HepG2 (cell line): ENCODE data around the gene PCDHGA1. TPM values are rescaled to one million over a fixed set of nuclear protein-coding genes. Genes with fewer than 3 reads are reported as not detected.
A peak's percentile ranks its signal among the peaks of the same experiment; 100 is the strongest.

Experiments used
- CEBPB ChIP-seq: IDR thresholded peaks from 2 replicates; pipeline ENCODE4 v1.6.1; 2011; ENCODE audit warnings: low read depth, low read length, improper control_type of control experiment, borderline replicate concordance
- ERF ChIP-seq: IDR thresholded peaks from 2 replicates; pipeline ENCODE4 v1.6.1; 2018; ENCODE audit warnings: missing biosample characterization, missing genetic modification reagents
- HOXA5 ChIP-seq: sonication (generic); formaldehyde crosslinking; IDR thresholded peaks from 2 replicates; pipeline ENCODE4 v1.4.0; 2020; ENCODE audit warnings: missing genetic modification reagents
- KDM2A ChIP-seq: sonication (generic); formaldehyde crosslinking; IDR thresholded peaks from 2 replicates; pipeline ENCODE4 v1.4.0; 2020; ENCODE audit warnings: low read depth, missing genetic modification reagents, borderline replicate concordance
- NFE2L2 ChIP-seq: fragments of 150-350 bp; IDR thresholded peaks from 2 replicates; pipeline ENCODE4 v1.6.1; 2014; ENCODE audit warnings: low read length
- NPAS2 ChIP-seq: sonication (generic); formaldehyde crosslinking; IDR thresholded peaks from 2 replicates; pipeline ENCODE4 v1.8.0; 2022; ENCODE audit warnings: mild to moderate bottlenecking, missing genetic modification reagents, borderline replicate concordance
- POLR2G ChIP-seq: fragments of 200-400 bp; formaldehyde crosslinking; IDR thresholded peaks from 2 replicates; pipeline ENCODE4 v1.6.1; 2018; ENCODE audit warnings: mild to moderate bottlenecking, low read depth, low read length, moderate library complexity
- RARG ChIP-seq: sonication (generic); formaldehyde crosslinking; IDR thresholded peaks from 2 replicates; pipeline ENCODE4 v1.4.0; 2020; ENCODE audit warnings: low read depth, mild to moderate bottlenecking, missing genetic modification reagents
- SALL1 ChIP-seq: sonication (generic); formaldehyde crosslinking; IDR thresholded peaks from 2 replicates; pipeline ENCODE4 v1.8.0; 2022; ENCODE audit warnings: mild to moderate bottlenecking, missing genetic modification reagents
- SMC3 ChIP-seq: IDR thresholded peaks from 2 replicates; pipeline ENCODE4 v1.6.1; 2011; ENCODE audit warnings: low read length, improper control_type of control experiment
- XRCC5 ChIP-seq: fragments of 200-400 bp; formaldehyde crosslinking; optimal IDR thresholded peaks from 2 replicates; pipeline ENCODE3; 2017; ENCODE audit warnings: mild to moderate bottlenecking, low read length
- ZBTB38 ChIP-seq: sonication (generic); formaldehyde crosslinking; IDR thresholded peaks from 2 replicates; pipeline ENCODE4 v1.5.1; 2020; ENCODE audit warnings: mild to moderate bottlenecking, missing genetic modification reagents
- ZNF205 ChIP-seq: IDR thresholded peaks from 2 replicates; pipeline ENCODE4 v1.6.1; 2018; ENCODE audit warnings: missing biosample characterization, missing genetic modification reagents
- ZNF7 ChIP-seq: IDR thresholded peaks from 2 replicates; pipeline ENCODE4 v1.6.1; 2016; ENCODE audit warnings: missing biosample characterization, missing genetic modification reagents
- polyA plus RNA-seq, 8 experiments: library from polyadenylated mRNA; depleted of rRNA in 3 of 8; stranded (reverse) in 7 of 8; unstranded in 1 of 8; fragments of >200 nt; fragmentation: Illumina TruSeq in 4 of 8; extraction: Trizol in 4 of 8; gene quantifications; 2 replicates each; pipeline versions ENCODE4 v1.2.1 to v1.2.3, GENCODE V29; 2011 to 2016; ENCODE audit warnings: low read depth in 4 of 8, missing spikeins in 1 of 8, mixed read lengths in 1 of 8; ENCODE audit not compliant: insufficient read depth in 1 of 8
- total RNA-seq, 5 experiments: library from RNA; depleted of rRNA; stranded (reverse); fragments of >200 nt; fragmentation: Illumina TruSeq; extraction: Trizol; gene quantifications; 2 replicates each; pipeline ENCODE4 v1.2.3, GENCODE V29; 2016; ENCODE audit warnings: low read depth in 1 of 5
- TF ChIP-seq, protein P1 (sequence below): IDR thresholded peaks from 2 replicates; pipeline ENCODE4 v1.4.0; 2020; ENCODE audit warnings: mild to moderate bottlenecking, missing genetic modification reagents
- TF ChIP-seq, protein P2 (sequence below): sonication (generic); formaldehyde crosslinking; IDR thresholded peaks from 2 replicates; pipeline ENCODE4 v1.4.0; 2020; ENCODE audit warnings: missing genetic modification reagents
- TF ChIP-seq, protein P3 (sequence below): sonication (generic); formaldehyde crosslinking; IDR thresholded peaks from 2 replicates; pipeline ENCODE4 v1.5.1; 2020; ENCODE audit warnings: mild to moderate bottlenecking, missing genetic modification reagents
- TF ChIP-seq, protein P4 (sequence below): sonication (generic); formaldehyde crosslinking; IDR thresholded peaks from 2 replicates; pipeline ENCODE4 v1.5.0; 2020; ENCODE audit warnings: mild to moderate bottlenecking, missing genetic modification reagents, moderate library complexity

Gene PCDHGA1
- total and polyA plus RNA-seq, 2 of the 13 experiments (the other 11 are each of a cell fraction or from before 2014, with no cell fraction given) = 0.31 to 0.40 TPM

DNA sequence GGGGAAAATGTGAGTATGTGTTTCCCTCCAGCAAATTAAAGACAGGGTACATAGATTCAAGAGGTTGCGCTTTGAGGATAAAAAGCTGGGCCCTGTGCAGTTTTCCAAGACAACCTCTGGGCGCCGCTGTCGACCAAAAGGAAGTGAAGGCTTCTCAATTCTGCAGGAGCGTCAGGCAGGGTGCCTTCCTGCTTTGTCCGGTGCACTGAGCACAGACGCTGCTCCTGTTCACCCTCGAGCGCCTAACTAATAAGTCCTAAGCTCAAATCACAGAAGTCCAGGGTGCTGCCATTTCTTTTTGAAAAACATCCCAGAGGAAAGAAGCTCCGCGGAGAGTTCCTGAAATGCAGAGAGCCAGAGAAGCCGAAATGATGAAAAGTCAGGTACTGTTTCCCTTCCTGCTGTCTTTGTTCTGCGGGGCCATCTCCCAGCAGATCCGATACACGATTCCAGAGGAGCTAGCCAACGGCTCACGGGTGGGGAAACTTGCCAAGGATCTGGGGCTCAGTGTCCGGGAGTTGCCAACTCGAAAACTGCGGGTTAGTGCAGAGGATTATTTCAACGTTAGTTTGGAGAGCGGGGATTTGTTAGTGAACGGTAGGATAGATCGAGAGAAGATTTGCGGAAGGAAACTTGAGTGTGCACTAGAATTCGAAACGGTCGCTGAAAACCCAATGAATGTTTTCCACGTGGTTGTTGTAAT, 19.8 kb downstream of the PCDHGA1 start, which contains the start of gene PCDHGB1 (continued):
- TF ChIP-seq ERF (CRISPR knock-in tag) (peak; percentile 44; the same call in 1 of the 2 replicates), CEBPB (no peak), ZNF205 (CRISPR knock-in tag) (0 out of 2 replicates have a peak, but pooled peaks have one; percentile 35), XRCC5 (peak; percentile 67), ZNF7 (CRISPR knock-in tag) (peak; percentile 78), HOXA5 (0 out of 2 replicates have a peak, but pooled peaks have one; percentile 38), POLR2G (peak; percentile 56), ZBTB38 (peak; percentile 58), NFE2L2 (no peak), SALL1 (CRISPR knock-in tag) (peak; percentile 8; the same call in 1 of the 2 replicates), SMC3 (peak; percentile 54), NPAS2 (CRISPR knock-in tag) (no peak), KDM2A (CRISPR knock-in tag) (peak; percentile 44; the same call in 1 of the 2 replicates), RARG (CRISPR knock-in tag) (no peak)
- TF ChIP-seq, protein P1, sequence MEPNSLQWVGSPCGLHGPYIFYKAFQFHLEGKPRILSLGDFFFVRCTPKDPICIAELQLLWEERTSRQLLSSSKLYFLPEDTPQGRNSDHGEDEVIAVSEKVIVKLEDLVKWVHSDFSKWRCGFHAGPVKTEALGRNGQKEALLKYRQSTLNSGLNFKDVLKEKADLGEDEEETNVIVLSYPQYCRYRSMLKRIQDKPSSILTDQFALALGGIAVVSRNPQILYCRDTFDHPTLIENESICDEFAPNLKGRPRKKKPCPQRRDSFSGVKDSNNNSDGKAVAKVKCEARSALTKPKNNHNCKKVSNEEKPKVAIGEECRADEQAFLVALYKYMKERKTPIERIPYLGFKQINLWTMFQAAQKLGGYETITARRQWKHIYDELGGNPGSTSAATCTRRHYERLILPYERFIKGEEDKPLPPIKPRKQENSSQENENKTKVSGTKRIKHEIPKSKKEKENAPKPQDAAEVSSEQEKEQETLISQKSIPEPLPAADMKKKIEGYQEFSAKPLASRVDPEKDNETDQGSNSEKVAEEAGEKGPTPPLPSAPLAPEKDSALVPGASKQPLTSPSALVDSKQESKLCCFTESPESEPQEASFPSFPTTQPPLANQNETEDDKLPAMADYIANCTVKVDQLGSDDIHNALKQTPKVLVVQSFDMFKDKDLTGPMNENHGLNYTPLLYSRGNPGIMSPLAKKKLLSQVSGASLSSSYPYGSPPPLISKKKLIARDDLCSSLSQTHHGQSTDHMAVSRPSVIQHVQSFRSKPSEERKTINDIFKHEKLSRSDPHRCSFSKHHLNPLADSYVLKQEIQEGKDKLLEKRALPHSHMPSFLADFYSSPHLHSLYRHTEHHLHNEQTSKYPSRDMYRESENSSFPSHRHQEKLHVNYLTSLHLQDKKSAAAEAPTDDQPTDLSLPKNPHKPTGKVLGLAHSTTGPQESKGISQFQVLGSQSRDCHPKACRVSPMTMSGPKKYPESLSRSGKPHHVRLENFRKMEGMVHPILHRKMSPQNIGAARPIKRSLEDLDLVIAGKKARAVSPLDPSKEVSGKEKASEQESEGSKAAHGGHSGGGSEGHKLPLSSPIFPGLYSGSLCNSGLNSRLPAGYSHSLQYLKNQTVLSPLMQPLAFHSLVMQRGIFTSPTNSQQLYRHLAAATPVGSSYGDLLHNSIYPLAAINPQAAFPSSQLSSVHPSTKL (CRISPR knock-in tag) = peak; percentile 36; the same call in 1 of the 2 replicates
- TF ChIP-seq, protein P2, sequence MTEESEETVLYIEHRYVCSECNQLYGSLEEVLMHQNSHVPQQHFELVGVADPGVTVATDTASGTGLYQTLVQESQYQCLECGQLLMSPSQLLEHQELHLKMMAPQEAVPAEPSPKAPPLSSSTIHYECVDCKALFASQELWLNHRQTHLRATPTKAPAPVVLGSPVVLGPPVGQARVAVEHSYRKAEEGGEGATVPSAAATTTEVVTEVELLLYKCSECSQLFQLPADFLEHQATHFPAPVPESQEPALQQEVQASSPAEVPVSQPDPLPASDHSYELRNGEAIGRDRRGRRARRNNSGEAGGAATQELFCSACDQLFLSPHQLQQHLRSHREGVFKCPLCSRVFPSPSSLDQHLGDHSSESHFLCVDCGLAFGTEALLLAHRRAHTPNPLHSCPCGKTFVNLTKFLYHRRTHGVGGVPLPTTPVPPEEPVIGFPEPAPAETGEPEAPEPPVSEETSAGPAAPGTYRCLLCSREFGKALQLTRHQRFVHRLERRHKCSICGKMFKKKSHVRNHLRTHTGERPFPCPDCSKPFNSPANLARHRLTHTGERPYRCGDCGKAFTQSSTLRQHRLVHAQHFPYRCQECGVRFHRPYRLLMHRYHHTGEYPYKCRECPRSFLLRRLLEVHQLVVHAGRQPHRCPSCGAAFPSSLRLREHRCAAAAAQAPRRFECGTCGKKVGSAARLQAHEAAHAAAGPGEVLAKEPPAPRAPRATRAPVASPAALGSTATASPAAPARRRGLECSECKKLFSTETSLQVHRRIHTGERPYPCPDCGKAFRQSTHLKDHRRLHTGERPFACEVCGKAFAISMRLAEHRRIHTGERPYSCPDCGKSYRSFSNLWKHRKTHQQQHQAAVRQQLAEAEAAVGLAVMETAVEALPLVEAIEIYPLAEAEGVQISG = peak; percentile 59
- TF ChIP-seq, protein P3, sequence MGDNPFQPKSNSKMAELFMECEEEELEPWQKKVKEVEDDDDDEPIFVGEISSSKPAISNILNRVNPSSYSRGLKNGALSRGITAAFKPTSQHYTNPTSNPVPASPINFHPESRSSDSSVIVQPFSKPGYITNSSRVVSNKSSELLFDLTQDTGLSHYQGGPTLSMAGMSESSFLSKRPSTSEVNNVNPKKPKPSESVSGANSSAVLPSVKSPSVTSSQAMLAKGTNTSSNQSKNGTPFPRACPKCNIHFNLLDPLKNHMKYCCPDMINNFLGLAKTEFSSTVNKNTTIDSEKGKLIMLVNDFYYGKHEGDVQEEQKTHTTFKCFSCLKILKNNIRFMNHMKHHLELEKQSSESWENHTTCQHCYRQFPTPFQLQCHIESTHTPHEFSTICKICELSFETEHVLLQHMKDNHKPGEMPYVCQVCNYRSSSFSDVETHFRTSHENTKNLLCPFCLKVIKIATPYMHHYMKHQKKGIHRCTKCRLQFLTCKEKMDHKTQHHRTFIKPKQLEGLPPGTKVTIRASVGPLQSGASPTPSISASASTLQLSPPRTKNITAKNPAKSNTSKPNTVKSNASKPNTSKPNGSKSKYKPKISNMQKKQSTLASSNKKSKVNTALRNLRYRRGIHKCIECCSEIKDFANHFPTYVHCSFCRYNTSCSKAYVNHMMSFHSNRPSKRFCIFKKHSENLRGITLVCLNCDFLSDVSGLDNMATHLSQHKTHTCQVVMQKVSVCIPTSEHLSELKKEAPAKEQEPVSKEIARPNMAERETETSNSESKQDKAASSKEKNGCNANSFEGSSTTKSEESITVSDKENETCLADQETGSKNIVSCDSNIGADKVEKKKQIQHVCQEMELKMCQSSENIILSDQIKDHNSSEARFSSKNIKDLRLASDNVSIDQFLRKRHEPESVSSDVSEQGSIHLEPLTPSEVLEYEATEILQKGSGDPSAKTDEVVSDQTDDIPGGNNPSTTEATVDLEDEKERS = no peak
- TF ChIP-seq, protein P4, sequence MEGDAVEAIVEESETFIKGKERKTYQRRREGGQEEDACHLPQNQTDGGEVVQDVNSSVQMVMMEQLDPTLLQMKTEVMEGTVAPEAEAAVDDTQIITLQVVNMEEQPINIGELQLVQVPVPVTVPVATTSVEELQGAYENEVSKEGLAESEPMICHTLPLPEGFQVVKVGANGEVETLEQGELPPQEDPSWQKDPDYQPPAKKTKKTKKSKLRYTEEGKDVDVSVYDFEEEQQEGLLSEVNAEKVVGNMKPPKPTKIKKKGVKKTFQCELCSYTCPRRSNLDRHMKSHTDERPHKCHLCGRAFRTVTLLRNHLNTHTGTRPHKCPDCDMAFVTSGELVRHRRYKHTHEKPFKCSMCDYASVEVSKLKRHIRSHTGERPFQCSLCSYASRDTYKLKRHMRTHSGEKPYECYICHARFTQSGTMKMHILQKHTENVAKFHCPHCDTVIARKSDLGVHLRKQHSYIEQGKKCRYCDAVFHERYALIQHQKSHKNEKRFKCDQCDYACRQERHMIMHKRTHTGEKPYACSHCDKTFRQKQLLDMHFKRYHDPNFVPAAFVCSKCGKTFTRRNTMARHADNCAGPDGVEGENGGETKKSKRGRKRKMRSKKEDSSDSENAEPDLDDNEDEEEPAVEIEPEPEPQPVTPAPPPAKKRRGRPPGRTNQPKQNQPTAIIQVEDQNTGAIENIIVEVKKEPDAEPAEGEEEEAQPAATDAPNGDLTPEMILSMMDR (CRISPR knock-in tag) = peak; percentile 85
